Measurements from ENCODE around the gene TNMD.
"Not testable (repeated sequence)": the region's sequence is repeated elsewhere in the genome, so short reads cannot be mapped to it uniquely, and the experiment has no call there.

The TNMD gene

DNA sequence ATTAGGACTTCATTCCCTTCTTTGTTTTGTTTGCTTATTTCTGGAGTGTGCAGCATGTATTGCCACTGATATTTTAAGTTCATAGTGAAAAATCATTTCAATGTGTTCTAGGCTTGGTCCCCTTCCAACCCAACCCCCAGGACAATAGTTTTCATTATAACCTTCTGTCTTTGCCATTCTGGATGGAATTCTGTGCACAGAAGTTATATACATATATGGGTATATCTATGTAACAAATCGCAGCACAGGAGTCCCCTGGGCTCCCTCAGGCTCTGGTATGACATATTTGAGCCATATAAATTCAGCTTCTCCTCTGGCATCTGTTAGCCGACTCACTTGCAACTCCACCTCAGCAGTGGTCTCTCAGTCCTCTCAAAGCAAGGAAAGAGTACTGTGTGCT is at the start of gene TNMD:
Gene TNMD (plus strand): TSS at position 326 of the 400 bp plus-strand sequence. CDS start 83 bp downstream, outside the sequence.
- no peaks in the 10 kb centered on the region for H3K36me3 ChIP-seq
- no peaks in the 10 kb centered on the region for H3K9me3 ChIP-seq
- H3K27ac ChIP-seq: no peak within 1 kb of the TSS
- H3K4me1 ChIP-seq (ENCODE audit: control insufficient read depth in 1 of 2, insufficient read depth in 1 of 2, low read depth in 1 of 2, low read length in 1 of 2): no peaks in the 10 kb centered on the region
- H3K27me3 ChIP-seq: no peaks in the 10 kb centered on the region
- TF ChIP-seq CTCF (IDR thresholded peaks at IDR 0.05): no peak
- H3K4me3 ChIP-seq (ENCODE audit: low read depth in 1 of 2, low read length in 1 of 2): no peak within 1 kb of the TSS

GRCh38 chrX:100565534-100565933 is 19.2 kb upstream of the TNMD start:
- not testable (repeated sequence) for H3K27me3 ChIP-seq; H3K9me3 ChIP-seq; H3K4me3 ChIP-seq (ENCODE audit: low read depth in 1 of 2, low read length in 1 of 2); H3K36me3 ChIP-seq; H3K4me1 ChIP-seq (ENCODE audit: control insufficient read depth in 1 of 2, insufficient read depth in 1 of 2, low read depth in 1 of 2, low read length in 1 of 2); H3K27ac ChIP-seq

- H3K4me3 ChIP-seq (ENCODE audit: low read depth in 1 of 2, low read length in 1 of 2): no peak overlapping the region
- H3K36me3 ChIP-seq: no peaks in the 10 kb centered on the region
- H3K27me3 ChIP-seq: no peaks in the 10 kb centered on the region
- H3K27ac ChIP-seq: no peak overlapping the region
- no peak for TF ChIP-seq CTCF (IDR thresholded peaks at IDR 0.05)
- H3K9me3 ChIP-seq: no peaks in the 10 kb centered on the region
- no peaks in the 10 kb centered on the region for H3K4me1 ChIP-seq (ENCODE audit: control insufficient read depth in 1 of 2, insufficient read depth in 1 of 2, low read depth in 1 of 2, low read length in 1 of 2)
These were observed 2.0 kb downstream of the TNMD start for GRCh38 chrX:100586747-100587146.

DNA sequence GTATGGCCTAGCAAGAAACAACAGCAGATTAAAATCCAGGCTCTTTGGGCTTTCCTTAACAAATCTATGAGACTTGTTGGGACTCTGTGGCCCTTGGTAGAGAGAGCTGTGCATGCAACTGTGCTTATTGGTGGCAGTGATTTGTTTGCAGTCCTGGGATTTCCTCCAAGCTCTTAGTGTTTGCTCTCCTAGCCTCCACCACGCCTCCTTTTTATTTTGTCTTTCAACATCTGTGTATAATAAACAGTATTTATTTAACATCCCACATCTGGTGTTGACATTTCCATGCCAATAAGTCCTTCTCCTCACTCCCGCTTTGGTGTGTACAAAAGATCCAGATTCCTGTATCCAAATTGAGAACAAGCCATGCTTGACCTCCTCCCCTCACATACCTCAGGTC is 3.1 kb downstream of the TNMD start:
- H3K36me3 ChIP-seq: no peaks in the 10 kb centered on the region
- H3K9me3 ChIP-seq: no peaks in the 10 kb centered on the region
- no peaks in the 10 kb centered on the region for H3K27me3 ChIP-seq
- H3K4me1 ChIP-seq (ENCODE audit: control insufficient read depth in 1 of 2, insufficient read depth in 1 of 2, low read depth in 1 of 2, low read length in 1 of 2): no peaks in the 10 kb centered on the region
- H3K4me3 ChIP-seq (ENCODE audit: low read depth in 1 of 2, low read length in 1 of 2): no peak overlapping the region
- H3K27ac ChIP-seq: no peak overlapping the region
- TF ChIP-seq CTCF (IDR thresholded peaks at IDR 0.05): no peak

DNA sequence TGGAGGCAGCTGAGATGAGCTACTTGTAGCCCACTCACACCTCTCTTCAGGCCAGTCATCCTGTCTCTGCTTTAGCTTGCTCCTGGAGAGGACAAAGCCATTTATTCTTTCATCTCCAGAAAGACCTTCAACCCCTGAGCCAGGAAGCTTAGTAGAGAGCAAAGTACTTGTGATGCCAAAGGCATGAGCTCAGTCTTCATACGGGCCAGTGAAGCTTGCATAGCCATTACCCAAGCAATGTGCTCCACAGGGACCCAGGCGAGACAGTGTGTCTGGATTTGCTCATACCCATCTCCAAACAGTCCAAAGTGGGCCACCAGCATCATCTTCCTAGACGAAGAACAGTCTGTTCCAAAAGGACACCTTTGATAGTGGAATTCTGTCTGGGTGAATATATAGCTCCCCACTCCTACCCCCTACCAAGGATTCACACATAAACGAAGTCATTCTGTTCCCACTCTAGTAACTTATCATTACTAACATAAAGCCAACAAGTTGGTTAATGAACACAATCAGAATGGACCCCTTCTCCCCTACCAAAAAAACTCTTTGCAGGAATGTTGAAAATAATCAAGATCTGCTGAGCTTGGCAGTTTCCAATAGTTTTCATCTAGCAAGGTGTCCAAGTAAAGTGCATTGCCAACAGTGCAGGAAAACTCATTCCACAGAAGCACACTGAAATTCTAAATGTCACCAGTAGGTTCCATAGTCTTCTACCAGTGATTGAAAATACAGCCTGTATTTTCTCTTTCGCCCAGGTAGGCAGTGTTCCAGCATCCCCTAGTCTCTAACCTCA is 6.7 kb downstream of the TNMD start:
- no peak for TF ChIP-seq CTCF (IDR thresholded peaks at IDR 0.05)
- no peaks in the 10 kb centered on the region for H3K4me1 ChIP-seq (ENCODE audit: control insufficient read depth in 1 of 2, insufficient read depth in 1 of 2, low read depth in 1 of 2, low read length in 1 of 2)
- no peaks in the 10 kb centered on the region for H3K9me3 ChIP-seq
- H3K36me3 ChIP-seq: no peaks in the 10 kb centered on the region
- H3K4me3 ChIP-seq (ENCODE audit: low read depth in 1 of 2, low read length in 1 of 2): no peak overlapping the region
- H3K27ac ChIP-seq: no peak overlapping the region
- no peaks in the 10 kb centered on the region for H3K27me3 ChIP-seq

DNA sequence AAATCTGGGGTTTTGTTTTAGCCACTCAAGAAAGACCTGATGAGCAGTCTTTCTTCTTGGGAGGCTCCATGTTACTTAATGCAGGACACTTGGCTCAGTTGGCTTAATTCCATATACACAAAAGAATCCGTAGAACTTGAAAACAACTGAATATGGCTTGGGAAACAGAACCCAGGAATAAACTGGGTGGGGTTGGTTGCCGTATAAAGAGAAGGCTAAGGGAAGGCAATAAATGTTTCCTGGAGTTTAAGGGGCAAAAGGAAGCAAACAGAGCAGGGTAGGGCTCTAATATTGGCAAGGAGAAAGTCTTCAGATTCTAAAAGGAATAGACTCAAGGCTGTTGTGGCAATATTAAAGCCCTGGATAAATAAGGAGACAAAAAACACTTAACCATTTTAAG is 8.4 kb downstream of the TNMD start:
- no peak overlapping the region for H3K4me3 ChIP-seq (ENCODE audit: low read depth in 1 of 2, low read length in 1 of 2)
- TF ChIP-seq CTCF (IDR thresholded peaks at IDR 0.05): no peak
- no peaks in the 10 kb centered on the region for H3K36me3 ChIP-seq
- H3K27me3 ChIP-seq: no peaks in the 10 kb centered on the region
- H3K27ac ChIP-seq: no peak overlapping the region
- no peaks in the 10 kb centered on the region for H3K4me1 ChIP-seq (ENCODE audit: control insufficient read depth in 1 of 2, insufficient read depth in 1 of 2, low read depth in 1 of 2, low read length in 1 of 2)
- no peaks in the 10 kb centered on the region for H3K9me3 ChIP-seq

Measured in neutrophil (primary cell).